Measurements from ENCODE around the gene GPC3. TPM values are rescaled to one million over a fixed set of nuclear protein-coding genes. Genes with fewer than 3 reads are reported as not detected.
"Not testable (repeated sequence)": the region's sequence is repeated elsewhere in the genome, so short reads cannot be mapped to it uniquely, and the experiment has no call there.

The GPC3 gene
- total RNA-seq, 3 donors from 2014 or later, result 0.46 to 0.82 (median 0.54) TPM

GRCh38 chrX:133918361-133918771 lies 67.0 kb downstream of the GPC3 start:
- Mint-ChIP-seq H3K4me1 (ENCODE audit: low read depth) (peaks cover 16% of the 10 kb centered on the region), H3K9me3 (no peaks in the 10 kb centered on the region), H3K36me3 (ENCODE audit: insufficient read depth) (no peaks in the 10 kb centered on the region), H3K4me3 (no peak overlapping the region), H3K27me3 (ENCODE audit: low read depth) (no peaks in the 10 kb centered on the region)
- no peak for DNase-seq
- no peak for ATAC-seq

GRCh38 chrX:133916984-133917722 lies 68.2 kb downstream of the GPC3 start:
- no peak overlapping the region for H3K4me3 Mint-ChIP-seq
- H3K36me3 Mint-ChIP-seq (ENCODE audit: insufficient read depth), result no peaks in the 10 kb centered on the region
- no peaks in the 10 kb centered on the region for H3K27me3 Mint-ChIP-seq (ENCODE audit: low read depth)
- ATAC-seq (no peak), DNase-seq (no peak)
- H3K4me1 Mint-ChIP-seq (ENCODE audit: low read depth), result peaks cover 6% of the 10 kb centered on the region
- no peaks in the 10 kb centered on the region for H3K9me3 Mint-ChIP-seq

- no peaks in the 10 kb centered on the region for H3K36me3 Mint-ChIP-seq (ENCODE audit: insufficient read depth)
- no peak overlapping the region for H3K4me3 Mint-ChIP-seq
- H3K4me1 Mint-ChIP-seq (ENCODE audit: low read depth), result no peaks in the 10 kb centered on the region
- DNase-seq, result no peak
- H3K9me3 Mint-ChIP-seq, result no peaks in the 10 kb centered on the region
- ATAC-seq, result no peak
- no peaks in the 10 kb centered on the region for H3K27me3 Mint-ChIP-seq (ENCODE audit: low read depth)
Measured at GRCh38 chrX:133913658-133914388, 71.6 kb downstream of the GPC3 start.

- ATAC-seq (no peak), DNase-seq (no peak)
- Mint-ChIP-seq H3K4me3 (no peak overlapping the region), H3K9me3 (no peaks in the 10 kb centered on the region), H3K36me3 (ENCODE audit: insufficient read depth) (no peaks in the 10 kb centered on the region), H3K27me3 (ENCODE audit: low read depth) (no peaks in the 10 kb centered on the region), H3K4me1 (ENCODE audit: low read depth) (no peaks in the 10 kb centered on the region)
Measured at GRCh38 chrX:133913009-133913408, 72.4 kb downstream of the GPC3 start.

- DNase-seq (no peak), ATAC-seq (no peak)
- Mint-ChIP-seq H3K4me1 (ENCODE audit: low read depth) (no peaks in the 10 kb centered on the region), H3K9me3 (no peaks in the 10 kb centered on the region), H3K36me3 (ENCODE audit: insufficient read depth) (no peaks in the 10 kb centered on the region), H3K27me3 (ENCODE audit: low read depth) (no peaks in the 10 kb centered on the region), H3K4me3 (no peak overlapping the region)
Measured at GRCh38 chrX:133911825-133912495, 73.4 kb downstream of the GPC3 start.

GRCh38 chrX:133910539-133910938 lies 74.9 kb downstream of the GPC3 start:
- ATAC-seq, result no peak
- H3K4me1 Mint-ChIP-seq (ENCODE audit: low read depth), result no peaks in the 10 kb centered on the region
- DNase-seq, result no peak
- H3K9me3 Mint-ChIP-seq, result no peaks in the 10 kb centered on the region
- H3K27me3 Mint-ChIP-seq (ENCODE audit: low read depth), result no peaks in the 10 kb centered on the region
- H3K36me3 Mint-ChIP-seq (ENCODE audit: insufficient read depth), result no peaks in the 10 kb centered on the region
- no peak overlapping the region for H3K4me3 Mint-ChIP-seq

- Mint-ChIP-seq H3K27me3 (ENCODE audit: low read depth) (no peaks in the 10 kb centered on the region), H3K4me3 (no peak overlapping the region), H3K4me1 (ENCODE audit: low read depth) (no peaks in the 10 kb centered on the region), H3K9me3 (no peaks in the 10 kb centered on the region), H3K36me3 (ENCODE audit: insufficient read depth) (no peaks in the 10 kb centered on the region)
- DNase-seq (no peak), ATAC-seq (no peak)
Measured at GRCh38 chrX:133909888-133910287, 75.5 kb downstream of the GPC3 start.

GRCh38 chrX:133908223-133908955 lies 77.0 kb downstream of the GPC3 start:
- no peaks in the 10 kb centered on the region for H3K9me3 Mint-ChIP-seq
- H3K4me3 Mint-ChIP-seq, result no peak overlapping the region
- H3K27me3 Mint-ChIP-seq (ENCODE audit: low read depth), result no peaks in the 10 kb centered on the region
- ATAC-seq (no peak), DNase-seq (no peak)
- H3K4me1 Mint-ChIP-seq (ENCODE audit: low read depth), result no peaks in the 10 kb centered on the region
- H3K36me3 Mint-ChIP-seq (ENCODE audit: insufficient read depth), result no peaks in the 10 kb centered on the region

GRCh38 chrX:133907606-133908005 lies 77.8 kb downstream of the GPC3 start:
- Mint-ChIP-seq H3K9me3 (no peaks in the 10 kb centered on the region), H3K4me3 (no peak overlapping the region), H3K4me1 (ENCODE audit: low read depth) (no peaks in the 10 kb centered on the region), H3K36me3 (ENCODE audit: insufficient read depth) (no peaks in the 10 kb centered on the region), H3K27me3 (ENCODE audit: low read depth) (no peaks in the 10 kb centered on the region)
- no peak for ATAC-seq
- DNase-seq, result no peak

- no peak for ATAC-seq
- no peak overlapping the region for H3K4me3 Mint-ChIP-seq
- H3K27me3 Mint-ChIP-seq (ENCODE audit: low read depth), result no peaks in the 10 kb centered on the region
- no peaks in the 10 kb centered on the region for H3K4me1 Mint-ChIP-seq (ENCODE audit: low read depth)
- no peaks in the 10 kb centered on the region for H3K9me3 Mint-ChIP-seq
- DNase-seq, result no peak
- no peaks in the 10 kb centered on the region for H3K36me3 Mint-ChIP-seq (ENCODE audit: insufficient read depth)
Measured at GRCh38 chrX:133905305-133905704, 80.1 kb downstream of the GPC3 start.

GRCh38 chrX:133897593-133898163 lies 87.7 kb downstream of the GPC3 start:
- H3K36me3 Mint-ChIP-seq (ENCODE audit: insufficient read depth), result no peaks in the 10 kb centered on the region
- ATAC-seq (no peak), DNase-seq (no peak)
- no peaks in the 10 kb centered on the region for H3K4me1 Mint-ChIP-seq (ENCODE audit: low read depth)
- no peaks in the 10 kb centered on the region for H3K27me3 Mint-ChIP-seq (ENCODE audit: low read depth)
- no peak overlapping the region for H3K4me3 Mint-ChIP-seq
- H3K9me3 Mint-ChIP-seq, result no peaks in the 10 kb centered on the region

- H3K36me3 Mint-ChIP-seq (ENCODE audit: insufficient read depth), result no peaks in the 10 kb centered on the region
- H3K9me3 Mint-ChIP-seq, result no peaks in the 10 kb centered on the region
- ATAC-seq (no peak), DNase-seq (no peak)
- H3K4me1 Mint-ChIP-seq (ENCODE audit: low read depth), result no peaks in the 10 kb centered on the region
- H3K4me3 Mint-ChIP-seq, result no peak overlapping the region
- no peaks in the 10 kb centered on the region for H3K27me3 Mint-ChIP-seq (ENCODE audit: low read depth)
Measured at GRCh38 chrX:133892337-133892736, 93.1 kb downstream of the GPC3 start.

- H3K4me3 Mint-ChIP-seq, result no peak overlapping the region
- DNase-seq (no peak), ATAC-seq (no peak)
- H3K4me1 Mint-ChIP-seq (ENCODE audit: low read depth), result no peaks in the 10 kb centered on the region
- H3K27me3 Mint-ChIP-seq (ENCODE audit: low read depth), result no peaks in the 10 kb centered on the region
- H3K36me3 Mint-ChIP-seq (ENCODE audit: insufficient read depth), result no peaks in the 10 kb centered on the region
- H3K9me3 Mint-ChIP-seq, result no peaks in the 10 kb centered on the region
Measured at GRCh38 chrX:133888984-133889383, 96.4 kb downstream of the GPC3 start.

GRCh38 chrX:133888084-133888483 lies 97.3 kb downstream of the GPC3 start:
- not testable (repeated sequence) for H3K36me3 Mint-ChIP-seq (ENCODE audit: insufficient read depth); H3K27me3 Mint-ChIP-seq (ENCODE audit: low read depth); ATAC-seq; H3K4me3 Mint-ChIP-seq; H3K9me3 Mint-ChIP-seq; H3K4me1 Mint-ChIP-seq (ENCODE audit: low read depth); DNase-seq

Data from activated T-cell treated with anti-CD3 and anti-CD28 coated beads, Interleukin-2, amount 50 U/mL, for 4 hours (primary cell).